Endothelial cell (in vitro differentiated cells): ENCODE data around the gene TOP3B. TPM values are rescaled to one million over a fixed set of nuclear protein-coding genes. Genes with fewer than 3 reads are reported as not detected.

ENCODE experiments used
- DNase-seq: peaks from one replicate; pipeline ENCODE4 v3.0.0; 2021; ENCODE audit warnings: low spot score
- H3K27ac Mint-ChIP-seq: one replicate; pipeline ENCODE4 v1.8.0; 2021; ENCODE audit warnings: mixed read lengths, inconsistent platforms; ENCODE audit not compliant: unreplicated experiment
- H3K27me3 Mint-ChIP-seq: one replicate; pipeline ENCODE4 v1.8.0; 2021; ENCODE audit warnings: mild to moderate bottlenecking, moderate library complexity, mixed read lengths, inconsistent platforms; ENCODE audit not compliant: unreplicated experiment
- H3K36me3 Mint-ChIP-seq: one replicate; pipeline ENCODE4 v1.8.0; 2021; ENCODE audit warnings: mild to moderate bottlenecking, low read depth, mixed read lengths, inconsistent platforms; ENCODE audit not compliant: unreplicated experiment
- H3K4me1 Mint-ChIP-seq: one replicate; pipeline ENCODE4 v1.8.0; 2021; ENCODE audit warnings: mild to moderate bottlenecking, mixed read lengths, inconsistent platforms; ENCODE audit not compliant: unreplicated experiment
- H3K4me3 Mint-ChIP-seq: one replicate; pipeline ENCODE4 v1.8.0; 2021; ENCODE audit warnings: mild to moderate bottlenecking, mixed read lengths, inconsistent platforms; ENCODE audit not compliant: unreplicated experiment
- H3K9me3 Mint-ChIP-seq: one replicate; pipeline ENCODE4 v1.8.0; 2021; ENCODE audit warnings: mixed read lengths, inconsistent platforms; ENCODE audit not compliant: unreplicated experiment
- CTCF ChIP-seq: fragments of 200-600 bp; sonication (generic); IDR thresholded peaks from one replicate; pipeline ENCODE4 v1.5.0; 2021; ENCODE audit warnings: antibody characterized with exemption; ENCODE audit not compliant: unreplicated experiment
- total RNA-seq: library from RNA; stranded (reverse); fragmentation: NEBNext Ultra II Directional; extraction: Animal tissue kit (Norgen Biotek cat#: 25700); gene quantifications from one replicate; pipeline ENCODE4 v1.2.1, GENCODE V29; 2021; ENCODE audit not compliant: unreplicated experiment

TOP3B gene
- total RNA-seq, 1 donor from 2014 or later = 55.6 TPM

GRCh38 chr22:21984793-21985192, 2.2 kb upstream of the TOP3B start:
- no peaks in the 10 kb centered on the region for H3K36me3 Mint-ChIP-seq
- H3K27me3 Mint-ChIP-seq = peaks cover 2% of the 10 kb centered on the region
- H3K4me3 Mint-ChIP-seq = no peak overlapping the region
- H3K9me3 Mint-ChIP-seq = no peaks in the 10 kb centered on the region
- peak; percentile 67 for DNase-seq
- peak; percentile 26 for TF ChIP-seq CTCF
- H3K4me1 Mint-ChIP-seq = peaks cover 12% of the 10 kb centered on the region
- H3K27ac Mint-ChIP-seq = no peak overlapping the region

DNA sequence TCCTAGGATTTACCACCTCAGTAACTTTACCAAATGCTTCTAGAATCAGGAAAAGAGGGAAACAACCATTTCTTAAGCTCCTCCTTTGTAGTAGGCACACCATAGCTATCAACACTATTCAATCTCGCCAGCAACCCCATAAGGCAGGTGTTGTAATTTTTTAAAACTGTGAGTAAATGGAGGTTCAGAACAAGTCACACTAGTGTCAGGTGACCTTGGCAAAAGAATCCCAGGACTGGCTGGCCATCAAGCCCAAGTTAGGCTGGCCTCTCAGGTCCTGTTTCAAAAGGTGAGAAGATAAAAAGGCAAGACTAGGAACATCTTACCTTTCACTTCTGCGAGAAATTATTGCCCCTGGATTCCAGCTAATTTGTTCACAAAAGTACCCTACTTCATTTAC, 713 bp downstream of the TOP3B start:
- no peak for DNase-seq
- H3K27ac Mint-ChIP-seq = peak overlapping the region; percentile 5
- no peak for TF ChIP-seq CTCF
- peaks cover 23% of the 10 kb centered on the region for H3K4me1 Mint-ChIP-seq
- H3K36me3 Mint-ChIP-seq = no peaks in the 10 kb centered on the region
- no peaks in the 10 kb centered on the region for H3K9me3 Mint-ChIP-seq
- H3K27me3 Mint-ChIP-seq = peaks cover 2% of the 10 kb centered on the region
- peak overlapping the region; percentile 94 for H3K4me3 Mint-ChIP-seq

- peaks cover 23% of the 10 kb centered on the region for H3K4me1 Mint-ChIP-seq
- no peak for DNase-seq
- peaks cover 3% of the 10 kb centered on the region for H3K36me3 Mint-ChIP-seq
- no peak for TF ChIP-seq CTCF
- H3K27me3 Mint-ChIP-seq = peaks cover 5% of the 10 kb centered on the region
- peak overlapping the region; percentile 9 for H3K4me3 Mint-ChIP-seq
- H3K27ac Mint-ChIP-seq = no peak overlapping the region
- H3K9me3 Mint-ChIP-seq = no peaks in the 10 kb centered on the region
Observed at GRCh38 chr22:21980547-21980946, 2.0 kb downstream of the TOP3B start.

DNA sequence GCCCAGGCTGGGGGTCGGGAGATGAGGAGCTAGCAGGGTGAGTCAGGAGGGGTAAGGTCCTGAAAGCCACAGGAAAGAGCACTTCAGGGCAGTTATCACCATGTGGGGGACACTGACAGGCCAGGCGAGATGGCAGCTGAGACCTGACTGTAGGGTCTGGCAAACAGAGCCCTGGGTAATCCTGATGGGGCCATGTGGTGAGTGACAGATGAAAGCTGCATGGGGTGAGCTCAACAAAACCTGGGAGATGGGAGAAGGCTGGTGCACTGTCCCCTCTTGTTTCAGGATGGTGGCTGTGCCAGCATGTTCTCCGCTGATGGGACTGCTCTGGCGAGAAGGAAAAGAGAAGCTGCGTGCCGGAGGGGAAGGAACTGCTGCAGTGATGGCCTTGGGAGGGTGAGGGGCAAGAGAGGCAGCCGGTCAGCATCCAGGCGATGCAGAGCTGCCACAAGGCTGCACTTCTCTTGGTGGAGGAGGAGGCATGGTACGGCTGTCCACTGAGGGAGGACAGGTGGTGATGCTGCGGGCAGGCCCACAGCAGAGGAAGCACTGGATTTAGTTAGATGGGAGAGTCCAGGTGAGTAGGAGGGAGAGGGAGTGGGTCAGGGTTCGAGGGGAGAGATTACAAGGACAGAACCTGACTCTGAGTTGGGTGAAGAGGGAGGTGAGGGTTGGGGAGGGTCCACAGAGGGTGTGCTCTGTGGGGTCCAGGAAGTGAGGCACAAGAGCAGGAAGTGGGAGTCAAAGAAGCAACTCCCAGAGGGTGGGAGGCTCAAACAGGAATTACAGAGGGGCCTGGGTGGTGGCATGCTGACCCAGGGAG, 3.8 kb downstream of the TOP3B start:
- Mint-ChIP-seq H3K4me1 (peaks cover 23% of the 10 kb centered on the region), H3K27ac (no peak overlapping the region), H3K4me3 (peak overlapping the region; percentile 43), H3K27me3 (peaks cover 5% of the 10 kb centered on the region), H3K9me3 (no peaks in the 10 kb centered on the region), H3K36me3 (peaks cover 11% of the 10 kb centered on the region)
- TF ChIP-seq CTCF = no peak
- no peak for DNase-seq

DNA sequence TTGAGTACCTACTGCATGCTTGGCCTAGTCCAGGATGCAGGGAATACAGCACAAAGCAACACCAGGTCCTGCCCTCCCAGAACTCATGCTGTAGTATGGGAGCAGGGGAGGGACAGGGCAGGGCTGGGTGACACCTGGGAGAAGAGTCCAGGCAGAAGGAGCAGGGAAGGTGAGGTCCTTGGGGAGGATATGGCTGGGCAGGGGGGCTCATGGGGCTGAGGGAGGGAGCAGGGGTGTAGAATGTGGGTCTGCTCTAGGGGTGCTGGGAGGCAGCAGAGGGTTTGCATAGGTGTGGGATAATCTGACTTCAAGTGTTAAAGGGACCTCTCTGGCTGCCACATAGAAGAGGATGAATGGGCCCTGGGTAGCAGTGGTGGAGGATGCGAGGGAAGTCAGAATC, 4.8 kb downstream of the TOP3B start:
- peaks cover 23% of the 10 kb centered on the region for H3K4me1 Mint-ChIP-seq
- H3K9me3 Mint-ChIP-seq = no peaks in the 10 kb centered on the region
- no peak for DNase-seq
- no peak overlapping the region for H3K27ac Mint-ChIP-seq
- H3K27me3 Mint-ChIP-seq = peaks cover 5% of the 10 kb centered on the region
- peaks cover 11% of the 10 kb centered on the region for H3K36me3 Mint-ChIP-seq
- TF ChIP-seq CTCF = no peak
- H3K4me3 Mint-ChIP-seq = no peak overlapping the region
